NB4 (cell line): ENCODE measurements around the gene ARCN1.

ENCODE experiments used
- CTCF ChIP-seq: IDR thresholded peaks from one replicate; pipeline ENCODE4 v1.5.1; 2012; ENCODE audit warnings: low read depth, low read length
- POLR2A ChIP-seq: IDR thresholded peaks from 2 replicates; pipeline ENCODE4 v1.6.1; 2011; ENCODE audit warnings: mild to moderate bottlenecking; ENCODE audit not compliant: insufficient read length; ENCODE audit errors: extremely low read depth

- TF ChIP-seq CTCF (no peak), POLR2A (no peak)
These were observed 43.7 kb upstream of the ARCN1 start for GRCh38 chr11:118528511-118528910.
